HG03571 (cell line): ENCODE data around the gene KCNH6.

ENCODE experiments used
- ATAC-seq: cut with Tn5 transposase; IDR thresholded peaks from one replicate; pipeline ENCODE4 v1.9.1; 2021; ENCODE audit not compliant: unreplicated experiment

Gene KCNH6

GRCh38 chr17:63523253-63523855 is at the start of gene KCNH6:
TSS of gene KCNH6 (plus strand) at chr17:63523358. CDS start at chr17:63523414, 56 bp downstream.
- ATAC-seq = no peak

- no peak for ATAC-seq
Observed at GRCh38 chr17:63474174-63474573, 49.0 kb upstream of the KCNH6 start.

- ATAC-seq = no peak
Observed at GRCh38 chr17:63474586-63475460, 48.3 kb upstream of the KCNH6 start.

GRCh38 chr17:63475491-63476412 is 47.4 kb upstream of the KCNH6 start:
- ATAC-seq = no peak

GRCh38 chr17:63476459-63476853 is 46.7 kb upstream of the KCNH6 start:
- no peak for ATAC-seq

GRCh38 chr17:63476854-63477479 is 46.2 kb upstream of the KCNH6 start, which contains the start of gene ACE:
TSS of gene ACE (plus strand) at chr17:63477061. CDS start at chr17:63477095, 34 bp downstream.
- no peak for ATAC-seq

- no peak for ATAC-seq
Observed at GRCh38 chr17:63477480-63478440, 45.4 kb upstream of the KCNH6 start.

- peak; percentile 79 for ATAC-seq
Observed at GRCh38 chr17:63478814-63479494, 44.2 kb upstream of the KCNH6 start.

- no peak for ATAC-seq
Observed at GRCh38 chr17:63479495-63480184, 43.5 kb upstream of the KCNH6 start.

GRCh38 chr17:63480192-63480784 is 42.9 kb upstream of the KCNH6 start:
- ATAC-seq = no peak

- no peak for ATAC-seq
Observed at GRCh38 chr17:63480826-63481487, 42.2 kb upstream of the KCNH6 start.

GRCh38 chr17:63481488-63481870 is 41.7 kb upstream of the KCNH6 start:
- no peak for ATAC-seq

- ATAC-seq = no peak
Observed at GRCh38 chr17:63482509-63482908, 40.6 kb upstream of the KCNH6 start.

GRCh38 chr17:63483038-63483437 is 40.1 kb upstream of the KCNH6 start:
- ATAC-seq = no peak

GRCh38 chr17:63483655-63484575 is 39.2 kb upstream of the KCNH6 start:
- ATAC-seq = no peak

GRCh38 chr17:63486317-63487013 is 36.7 kb upstream of the KCNH6 start:
- ATAC-seq = no peak
